Fibroblast of lung (primary cell): ENCODE data around the gene MBD3L5. TPM values are rescaled to one million over a fixed set of nuclear protein-coding genes. Genes with fewer than 3 reads are reported as not detected.

Experiments used
- DNase-seq, 2 donors: peaks; one replicate each; pipeline versions ENCODE4 v3.0.0 to v3.0.0-alpha.2; 2010; ENCODE audit warnings: low read depth in 2 of 2
- H2AFZ ChIP-seq: 2 replicates; pipeline ENCODE4 v1.5.1; 2012; ENCODE audit warnings: low read length, control low read depth, inconsistent platforms
- H3K27ac ChIP-seq: 2 replicates; pipeline ENCODE4 v1.5.1; 2011; ENCODE audit warnings: low read length, control low read depth; ENCODE audit not compliant: insufficient read depth
- H3K27me3 ChIP-seq: 2 replicates; pipeline ENCODE4 v1.5.1; 2011; ENCODE audit warnings: mild to moderate bottlenecking, low read length; ENCODE audit not compliant: control insufficient read depth, insufficient read depth
- H3K36me3 ChIP-seq: 2 replicates; pipeline ENCODE4 v1.5.1; 2011; ENCODE audit warnings: low read length; ENCODE audit not compliant: control insufficient read depth, insufficient read depth
- H3K4me1 ChIP-seq: 2 replicates; pipeline ENCODE4 v1.5.1; 2011; ENCODE audit warnings: low read length; ENCODE audit not compliant: control insufficient read depth, insufficient read depth; ENCODE audit errors: extremely low read depth
- H3K4me2 ChIP-seq: 2 replicates; pipeline ENCODE4 v1.5.1; 2011; ENCODE audit warnings: low read length, control low read depth; ENCODE audit not compliant: insufficient read depth; ENCODE audit errors: extremely low read depth
- H3K4me3 ChIP-seq, 4 experiments: fragments of 200-600 bp in 1 of 4; sonication (generic) in 1 of 4; replicated peaks in 1 of 4; 2 replicates each; pipeline ENCODE4 v1.5.1; 2011 to 2016; ENCODE audit warnings: low read length in 4 of 4, low read depth in 3 of 4, mild to moderate bottlenecking in 3 of 4, control low read depth in 2 of 4, inconsistent platforms in 1 of 4, mixed read lengths in 1 of 4; ENCODE audit not compliant: insufficient read depth in 1 of 4; ENCODE audit errors: control extremely low read depth in 1 of 4
- H3K79me2 ChIP-seq: 2 replicates; pipeline ENCODE4 v1.5.1; 2012; ENCODE audit warnings: mild to moderate bottlenecking, low read length, inconsistent platforms; ENCODE audit not compliant: control insufficient read depth, insufficient read depth
- H3K9ac ChIP-seq: 2 replicates; pipeline ENCODE4 v1.5.1; 2011; ENCODE audit warnings: mild to moderate bottlenecking, low read length, control low read depth; ENCODE audit not compliant: insufficient read depth
- H3K9me3 ChIP-seq: 2 replicates; pipeline ENCODE4 v1.5.1; 2012; ENCODE audit warnings: low read depth, low read length; ENCODE audit not compliant: control insufficient read depth, insufficient read depth
- H4K20me1 ChIP-seq: 2 replicates; pipeline ENCODE4 v1.5.1; 2011; ENCODE audit warnings: low read length; ENCODE audit not compliant: control insufficient read depth, insufficient read depth; ENCODE audit errors: extremely low read depth
- CTCF ChIP-seq, 2 donors: IDR thresholded peaks in 1 of 2; conservative IDR thresholded peaks in 1 of 2; 1 replicate in 1 of 2; 2 replicates in 1 of 2; pipeline ENCODE4 v1.5.1; 2011 to 2012; ENCODE audit warnings: low read length in 2 of 2, control low read depth in 1 of 2, inconsistent platforms in 1 of 2, low read depth in 1 of 2, mild to moderate bottlenecking in 1 of 2
- EZH2 ChIP-seq: IDR thresholded peaks from 2 replicates; pipeline ENCODE4 v1.5.1; 2012; ENCODE audit warnings: low read length, control low read depth, mild to moderate bottlenecking; ENCODE audit errors: missing control alignments
- polyA plus RNA-seq, 2 donors: library from polyadenylated mRNA; depleted of rRNA in 1 of 2; stranded (reverse) in 1 of 2; unstranded in 1 of 2; fragments of >200 nt; gene quantifications; 2 replicates each; pipeline ENCODE4 v1.2.1, GENCODE V29; 2011 to 2012; ENCODE audit warnings: missing spikeins in 1 of 2
- total RNA-seq: library from RNA; depleted of rRNA; stranded (reverse); fragments of >200 nt; gene quantifications from 2 replicates; pipeline ENCODE4 v1.2.1, GENCODE V29; 2014

MBD3L5 gene
- total and polyA plus RNA-seq, 2 donors (not counting 1 experiment from before 2014, with no cell fraction given), result not detected

DNA sequence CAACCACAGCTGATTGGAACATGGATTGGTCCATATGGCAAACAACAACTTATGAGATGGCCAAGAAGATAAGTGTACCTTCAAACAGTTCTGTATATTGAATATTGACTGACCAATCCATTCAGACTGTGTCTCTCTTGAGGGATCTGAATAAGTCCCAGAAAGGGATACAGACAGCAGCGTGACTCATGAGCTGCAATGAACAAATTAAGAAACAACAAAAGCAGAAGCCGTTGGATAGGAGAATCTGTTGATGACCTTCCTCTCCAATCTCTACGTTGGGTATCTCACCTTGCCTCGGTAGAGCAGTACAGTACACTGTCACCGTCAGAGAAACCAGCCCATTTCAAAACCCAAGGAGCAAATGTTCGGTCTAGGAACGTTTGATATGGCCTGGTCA is 30.4 kb upstream of the MBD3L5 start:
- no peaks in the 10 kb centered on the region for H4K20me1 ChIP-seq
- H3K4me2 ChIP-seq, result no peak overlapping the region
- no peaks in the 10 kb centered on the region for H3K36me3 ChIP-seq
- no peak for DNase-seq
- H3K4me1 ChIP-seq, result no peaks in the 10 kb centered on the region
- H3K27ac ChIP-seq, result no peak overlapping the region
- no peak overlapping the region for H3K4me3 ChIP-seq
- no peak overlapping the region for H2AFZ ChIP-seq
- TF ChIP-seq EZH2 (no peak), CTCF (conservative IDR thresholded peaks at IDR 0.05 in 1 of 2, IDR thresholded peaks at IDR 0.05 in 1 of 2; ENCODE audit: low read depth in 1 of 2, low read length in 2 of 2) (no peak)
- H3K79me2 ChIP-seq, result no peaks in the 10 kb centered on the region
- H3K9ac ChIP-seq, result no peak overlapping the region
- H3K9me3 ChIP-seq, result no peaks in the 10 kb centered on the region
- no peaks in the 10 kb centered on the region for H3K27me3 ChIP-seq

DNA sequence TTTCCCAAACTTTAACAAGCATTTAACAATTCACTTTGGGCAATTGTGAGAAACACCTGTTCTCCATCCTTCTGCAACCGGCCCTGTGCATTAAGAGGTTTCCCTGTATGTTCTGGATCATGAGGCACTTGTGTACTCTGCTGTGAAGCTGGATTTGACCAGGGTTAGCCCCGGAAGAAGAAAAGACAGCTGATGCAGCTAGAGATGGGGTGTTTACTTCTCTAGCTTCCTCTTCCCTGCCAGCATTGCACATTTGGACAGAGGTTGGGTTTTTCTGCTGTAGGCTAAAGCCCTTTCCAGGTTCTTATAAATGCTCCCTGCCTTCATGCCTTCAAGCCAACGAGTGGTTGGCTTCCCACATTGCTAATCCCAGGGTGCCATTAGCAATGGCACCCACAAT is 30.0 kb upstream of the MBD3L5 start:
- Histone ChIP-seq H3K9ac (no peak overlapping the region), H3K79me2 (no peaks in the 10 kb centered on the region), H4K20me1 (no peaks in the 10 kb centered on the region), H3K27me3 (no peaks in the 10 kb centered on the region), H3K4me1 (no peaks in the 10 kb centered on the region), H2AFZ (no peak overlapping the region), H3K4me2 (no peak overlapping the region), H3K9me3 (no peaks in the 10 kb centered on the region), H3K4me3 (no peak overlapping the region), H3K36me3 (no peaks in the 10 kb centered on the region), H3K27ac (no peak overlapping the region)
- no peak for DNase-seq
- TF ChIP-seq CTCF (conservative IDR thresholded peaks at IDR 0.05 in 1 of 2, IDR thresholded peaks at IDR 0.05 in 1 of 2; ENCODE audit: low read depth in 1 of 2, low read length in 2 of 2) (no peak), EZH2 (no peak)

DNA sequence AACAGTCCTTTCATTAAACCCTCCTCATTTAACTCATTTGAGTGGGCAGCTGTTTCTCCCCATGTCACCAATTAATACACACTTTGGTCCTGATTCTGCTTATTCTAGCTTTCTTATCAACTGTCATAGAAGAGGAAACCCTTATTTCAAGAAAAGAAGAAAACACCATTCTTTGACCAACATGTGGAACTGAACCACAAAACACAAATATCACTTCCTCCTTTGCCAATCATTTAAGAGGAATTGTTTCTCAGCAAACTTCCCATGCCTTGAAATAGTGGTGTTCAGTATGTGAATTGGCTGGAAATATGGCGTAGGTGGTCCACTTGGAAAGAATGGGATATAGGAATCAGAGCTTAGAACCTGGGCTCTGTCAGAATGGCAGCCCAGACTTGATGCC is 29.6 kb upstream of the MBD3L5 start:
- Histone ChIP-seq H3K36me3 (no peaks in the 10 kb centered on the region), H3K27ac (no peak overlapping the region), H3K4me1 (no peaks in the 10 kb centered on the region), H3K9me3 (no peaks in the 10 kb centered on the region), H3K9ac (no peak overlapping the region), H3K4me2 (no peak overlapping the region), H2AFZ (no peak overlapping the region), H3K79me2 (no peaks in the 10 kb centered on the region), H3K27me3 (no peaks in the 10 kb centered on the region), H4K20me1 (no peaks in the 10 kb centered on the region), H3K4me3 (no peak overlapping the region)
- no peak for DNase-seq
- TF ChIP-seq CTCF (conservative IDR thresholded peaks at IDR 0.05 in 1 of 2, IDR thresholded peaks at IDR 0.05 in 1 of 2; ENCODE audit: low read depth in 1 of 2, low read length in 2 of 2), result no peak
- no peak for TF ChIP-seq EZH2
